SKM-1 (cell line): ENCODE results near the gene CCDC146.
A peak's percentile ranks its signal among the peaks of the same experiment; 100 is the strongest.

Source experiments
- DNase-seq: peaks from one replicate; lab custom pipeline; 2025; ENCODE audit not compliant: unreplicated experiment; lab: John Stamatoyannopoulos, UW

The CCDC146 gene

GRCh38 chr7:77281780-77282478 lies 159.5 kb downstream of the CCDC146 start:
- no peak for DNase-seq

DNA sequence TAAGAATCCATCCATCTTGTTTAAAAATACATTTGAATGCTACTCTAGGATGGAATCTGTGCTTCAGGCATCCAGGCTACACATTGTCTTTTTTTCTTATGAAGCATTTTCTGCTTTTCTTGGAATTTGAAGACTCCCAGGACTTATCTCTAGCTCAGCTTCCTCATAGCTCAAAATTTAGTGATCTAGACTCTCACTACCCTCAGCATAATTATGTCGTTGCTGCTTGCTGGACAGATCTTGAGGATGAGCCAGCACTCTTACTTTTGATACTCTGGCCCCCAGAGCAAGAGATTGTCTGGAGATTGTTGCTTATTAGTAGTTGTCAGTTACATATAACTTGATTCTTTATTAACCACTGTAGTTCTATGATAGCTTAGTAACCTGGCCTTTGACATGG lies 160.5 kb downstream of the CCDC146 start:
- no peak for DNase-seq

GRCh38 chr7:77284005-77284404 lies 161.6 kb downstream of the CCDC146 start:
- DNase-seq: no peak

- DNase-seq: no peak
These were observed 162.2 kb downstream of the CCDC146 start for GRCh38 chr7:77284616-77285015.

- no peak for DNase-seq
These were observed 166.4 kb downstream of the CCDC146 start for GRCh38 chr7:77288676-77289320.

DNA sequence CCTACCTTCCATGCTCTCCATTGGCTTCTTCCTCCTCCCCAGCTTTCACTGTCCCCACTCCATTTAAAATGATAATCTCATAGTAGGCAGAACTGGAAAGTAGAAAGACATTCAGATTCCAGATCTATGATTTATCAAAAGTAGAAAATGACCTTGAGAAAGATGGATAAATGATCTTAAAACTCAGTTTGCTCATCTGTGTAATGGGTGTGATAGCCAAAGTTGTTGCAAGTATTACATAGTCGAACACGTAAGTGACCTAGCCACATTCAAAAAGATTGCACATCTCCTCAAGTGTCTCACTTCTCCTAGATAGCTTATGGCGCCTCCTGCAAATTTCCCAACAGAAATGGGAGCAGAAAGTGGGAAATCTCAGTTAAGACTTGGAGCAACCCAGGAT lies 167.0 kb downstream of the CCDC146 start:
- no peak for DNase-seq

GRCh38 chr7:77290425-77290824 lies 168.0 kb downstream of the CCDC146 start:
- DNase-seq: no peak

GRCh38 chr7:77293046-77293445 lies 170.6 kb downstream of the CCDC146 start:
- DNase-seq: no peak

DNA sequence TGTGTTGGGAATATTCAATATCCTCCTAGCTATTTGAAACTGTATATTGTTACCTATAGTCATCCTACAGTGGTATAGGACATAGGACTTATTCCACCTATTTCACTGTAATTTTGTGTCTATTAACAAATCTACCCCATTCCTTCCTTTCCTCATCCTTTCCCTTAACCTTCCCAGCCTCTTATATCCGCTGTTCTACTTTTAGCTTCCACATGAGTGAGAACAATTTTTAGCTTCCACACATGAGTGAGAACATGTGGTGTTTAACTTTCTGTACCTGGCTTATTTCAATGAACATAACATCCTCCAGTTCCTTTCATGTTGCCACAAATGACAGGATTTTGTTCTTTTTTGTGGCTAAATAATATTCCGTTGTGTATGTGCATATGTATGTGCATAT lies 173.1 kb downstream of the CCDC146 start:
- DNase-seq: no peak

DNA sequence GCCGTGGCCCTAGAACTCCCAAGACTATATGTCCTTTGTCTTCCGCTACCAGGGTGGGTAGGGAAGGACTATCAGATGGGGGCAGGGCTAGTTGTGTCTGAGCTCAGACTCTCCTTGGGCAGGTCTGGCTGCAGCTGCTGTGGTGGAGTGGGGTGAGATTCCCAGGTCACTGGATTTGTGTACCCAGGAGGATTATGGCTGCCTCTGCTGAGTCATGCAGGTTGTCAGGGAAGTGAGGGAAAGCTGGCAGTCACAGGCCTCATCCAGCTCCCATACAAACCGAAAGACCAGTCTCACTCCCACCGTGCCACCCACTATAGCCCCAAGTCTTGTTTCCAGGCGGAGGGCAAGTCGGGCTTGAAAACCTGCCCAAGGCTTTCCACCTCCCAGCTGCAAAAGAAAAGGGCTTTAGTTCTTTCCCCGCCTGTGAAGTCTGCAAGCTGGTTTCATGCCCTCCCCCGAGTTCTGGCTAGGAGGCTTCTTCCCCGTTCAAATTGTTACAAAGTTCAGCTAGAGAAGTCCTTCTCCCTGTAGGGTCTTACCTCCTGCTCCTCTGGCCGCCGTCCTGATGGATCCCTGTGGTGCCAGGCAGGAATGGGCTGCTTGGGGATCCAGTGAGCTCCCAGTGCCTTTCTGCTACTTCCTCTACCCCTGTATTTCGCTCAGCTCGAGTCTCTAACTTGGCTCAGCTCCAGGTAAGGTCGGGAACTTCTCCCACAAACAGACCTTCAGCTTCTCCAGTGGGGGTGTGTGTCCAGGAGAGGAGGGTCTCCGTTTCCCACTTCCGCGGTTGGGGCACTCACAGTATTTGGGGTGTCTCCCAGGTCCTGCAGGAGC lies 184.0 kb downstream of the CCDC146 start:
- DNase-seq: no peak

DNA sequence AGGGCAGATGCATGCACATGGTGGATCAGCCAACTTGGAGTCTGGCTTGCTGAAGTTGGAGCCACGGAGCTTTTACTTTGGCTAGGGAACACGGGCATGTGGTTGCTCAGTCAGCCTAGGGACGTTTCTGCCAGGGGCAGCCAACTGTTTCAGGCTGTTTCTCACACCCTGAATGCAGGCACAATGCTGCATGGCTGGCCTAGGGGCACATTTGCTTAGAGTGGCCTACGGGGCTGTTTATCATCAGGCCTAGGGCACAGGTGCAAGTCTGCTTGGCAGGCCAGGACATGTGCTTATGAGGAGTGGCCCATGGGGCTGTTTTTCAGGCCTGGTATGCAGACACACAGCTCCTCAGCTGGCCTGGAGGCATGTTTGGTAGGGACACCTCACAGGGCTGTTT lies 186.4 kb downstream of the CCDC146 start:
- no peak for DNase-seq

DNA sequence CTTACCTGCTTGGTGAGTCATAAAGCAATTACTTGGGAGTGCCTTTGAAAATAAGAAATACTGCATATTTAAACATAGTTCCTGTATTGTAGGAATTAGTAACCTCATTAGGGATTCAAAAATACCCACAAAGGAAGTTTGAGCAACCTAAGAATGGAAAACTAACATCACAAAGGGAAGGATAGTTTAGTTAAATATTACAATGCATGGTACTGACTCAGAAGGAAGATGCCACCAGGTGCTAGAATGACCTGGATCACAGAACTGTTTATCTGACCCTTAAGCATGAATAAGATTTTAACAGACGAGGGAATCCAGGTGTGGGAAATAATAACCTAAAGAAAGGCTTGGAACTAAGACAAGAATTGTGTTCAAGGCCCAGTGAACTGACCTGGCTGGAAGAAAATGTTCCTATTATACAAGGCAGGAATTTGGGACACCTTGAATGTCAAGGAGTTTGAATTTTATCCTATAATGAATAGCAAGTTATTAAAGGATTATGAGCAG lies 187.4 kb downstream of the CCDC146 start:
- no peak for DNase-seq

DNA sequence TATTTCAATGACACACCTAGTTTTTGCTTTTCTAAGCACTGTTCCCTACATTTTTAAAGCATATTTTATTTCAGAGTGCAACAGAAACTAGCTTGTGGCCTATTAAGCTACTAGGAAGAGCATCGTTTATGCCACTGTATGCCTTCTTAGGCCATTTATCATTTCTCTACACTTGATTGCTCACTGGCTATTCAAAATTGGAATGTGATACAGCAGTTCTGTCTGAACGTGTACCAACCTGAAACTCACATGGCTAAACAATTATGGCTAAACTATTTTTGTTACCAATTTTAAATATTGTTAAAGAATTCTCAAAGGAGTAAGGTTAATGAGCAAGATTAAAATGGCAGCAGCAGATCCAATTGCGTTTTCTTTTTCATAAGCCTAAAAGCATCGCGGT lies 188.6 kb downstream of the CCDC146 start:
- no peak for DNase-seq

DNA sequence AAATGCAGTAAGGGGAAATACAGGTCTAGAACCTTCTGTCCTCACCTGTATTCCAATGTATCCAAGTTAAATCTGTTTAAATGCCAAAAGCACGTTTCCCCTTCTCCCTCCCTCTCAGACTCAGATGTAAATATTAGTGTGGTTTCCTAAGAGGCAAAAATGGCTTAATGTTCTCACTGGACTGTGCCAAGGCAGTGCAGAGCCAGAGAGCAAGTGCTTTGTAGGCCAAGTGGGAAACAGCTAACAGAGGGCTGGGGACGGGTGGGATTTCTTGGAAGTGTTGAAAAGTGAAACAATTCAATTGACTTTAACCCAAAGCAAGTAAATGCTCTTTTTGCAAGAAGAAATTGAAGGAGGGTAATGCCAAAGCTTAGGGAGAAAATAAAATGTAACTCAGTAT lies 190.7 kb downstream of the CCDC146 start:
- DNase-seq: no peak

DNA sequence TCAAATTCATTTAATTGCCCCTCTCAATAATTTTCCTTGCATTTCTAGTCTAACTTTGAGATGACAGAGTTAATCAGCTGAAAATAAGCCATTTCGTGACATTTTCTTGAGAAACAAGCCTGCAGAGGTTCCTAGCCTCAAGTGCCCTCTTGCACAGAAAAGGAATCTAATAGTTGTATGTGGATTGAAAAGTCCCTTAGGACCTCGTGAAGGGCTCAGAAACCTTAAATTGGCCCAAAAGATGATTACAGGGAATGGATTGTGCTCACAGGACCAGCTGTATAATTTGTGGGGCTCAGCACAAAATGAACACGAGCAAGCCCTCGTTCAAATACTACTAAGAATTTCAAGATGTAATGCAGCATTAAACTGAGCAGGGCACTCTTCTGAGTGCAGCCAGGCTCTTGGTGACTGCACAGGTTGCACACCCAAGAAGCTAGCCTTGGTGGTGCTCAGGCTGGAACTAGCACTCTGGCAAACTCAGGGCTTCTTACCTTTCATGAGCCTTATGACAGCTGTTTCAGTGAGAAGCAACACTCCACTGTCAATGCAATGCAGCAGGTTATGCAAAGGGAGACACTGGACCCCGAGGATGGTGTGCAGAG lies 191.6 kb downstream of the CCDC146 start:
- no peak for DNase-seq

DNA sequence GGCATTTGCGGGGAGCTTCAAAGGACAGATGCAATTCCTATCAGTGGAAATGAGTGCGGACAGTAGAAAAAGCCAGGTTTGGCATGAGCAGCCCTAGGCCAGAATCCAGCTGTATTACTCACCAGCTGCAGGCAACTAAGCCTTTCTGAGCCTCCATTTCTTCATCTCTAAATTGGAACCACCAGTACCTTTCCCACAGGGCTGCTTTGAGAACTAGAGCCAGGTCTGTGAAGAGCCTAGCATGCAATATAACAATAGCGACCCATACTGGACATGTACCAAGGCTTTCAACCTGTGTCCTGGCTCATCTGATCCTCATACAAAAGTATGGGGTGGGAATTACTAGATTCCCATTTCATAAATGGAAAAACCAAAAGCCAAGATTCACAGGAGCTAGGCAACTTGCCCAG lies 192.8 kb downstream of the CCDC146 start:
- no peak for DNase-seq

DNA sequence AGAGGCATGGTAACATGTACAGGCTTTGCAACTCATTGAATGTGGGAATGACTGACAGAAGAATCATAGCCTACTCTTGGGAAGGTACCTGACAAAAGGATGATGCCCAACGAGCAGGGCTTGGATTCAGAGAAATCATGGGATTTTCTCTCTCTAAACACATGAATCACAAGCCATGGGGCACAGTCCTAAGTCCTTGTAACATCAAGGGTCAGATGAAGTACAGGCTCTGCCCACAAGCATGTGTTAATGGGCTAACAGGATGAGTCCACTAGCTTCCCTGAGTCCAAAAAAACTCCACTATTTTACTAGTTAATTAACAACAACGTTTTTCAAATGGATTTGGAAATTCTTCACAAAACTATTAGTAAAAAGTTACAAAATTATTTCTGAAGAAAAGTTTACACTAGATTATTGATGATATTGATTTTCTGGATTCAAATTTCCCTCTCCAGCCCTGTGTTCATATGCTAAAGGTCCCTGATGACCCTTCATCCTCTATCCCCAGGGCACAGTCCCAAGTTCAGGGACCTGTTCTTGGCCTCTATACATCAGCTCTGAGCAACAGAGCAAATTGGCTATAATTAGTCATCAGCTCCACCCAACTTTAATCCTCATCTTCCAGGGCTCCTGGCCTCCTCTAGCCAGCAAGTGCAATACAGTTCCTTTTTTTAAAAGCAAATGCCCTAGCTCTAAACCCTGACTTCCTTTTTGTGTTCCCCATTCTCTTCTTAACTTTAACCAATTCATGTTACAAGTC lies 194.0 kb downstream of the CCDC146 start:
- DNase-seq: peak; percentile 65

DNA sequence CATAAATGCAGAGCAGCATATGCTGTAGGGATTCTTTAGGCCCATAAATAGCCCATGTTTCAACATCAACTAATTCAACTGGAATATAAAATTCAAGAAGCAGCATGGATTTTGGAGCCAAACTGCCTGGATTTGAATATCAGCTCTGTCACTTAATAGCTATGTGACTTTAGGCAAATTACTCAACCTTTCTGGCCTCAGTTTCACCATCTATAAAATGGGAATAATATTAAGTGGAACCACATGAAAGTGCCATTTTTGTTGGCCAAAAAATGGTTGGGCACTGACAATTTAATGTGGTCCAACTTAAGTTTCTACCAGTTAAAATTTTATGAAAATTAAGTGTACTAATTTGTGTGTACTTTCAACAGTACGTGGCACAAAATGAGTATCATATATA lies 195.6 kb downstream of the CCDC146 start:
- no peak for DNase-seq

- no peak for DNase-seq
These were observed 197.7 kb downstream of the CCDC146 start for GRCh38 chr7:77320137-77320536.

DNA sequence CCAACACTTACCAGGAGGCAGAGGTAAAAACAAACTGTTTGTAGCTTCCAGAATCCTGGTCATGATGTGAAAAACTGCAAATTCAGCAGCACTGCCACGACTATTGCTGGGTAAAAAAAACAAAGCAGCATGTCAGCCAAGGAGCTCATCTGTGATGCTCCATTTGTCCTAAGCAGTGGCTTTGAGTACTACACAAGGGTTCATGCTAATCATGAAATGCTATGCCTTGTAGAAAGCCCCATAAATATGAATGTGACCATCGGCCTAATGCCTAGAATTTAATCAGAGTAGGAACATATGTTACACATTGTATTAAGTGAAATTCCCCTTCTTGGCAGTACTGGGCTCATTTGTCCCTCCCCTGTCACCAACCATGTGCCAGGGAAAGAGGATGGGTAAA lies 198.3 kb downstream of the CCDC146 start:
- no peak for DNase-seq

- DNase-seq: no peak
These were observed 198.9 kb downstream of the CCDC146 start for GRCh38 chr7:77321300-77321699.
